Neural progenitor cell (in vitro differentiated cells): ENCODE measurements around the gene FOXN3. TPM values are rescaled to one million over a fixed set of nuclear protein-coding genes. Genes with fewer than 3 reads are reported as not detected.

Experiments used
- DNase-seq: peaks from one replicate; pipeline ENCODE4 v3.0.0-alpha.2; 2016; ENCODE audit warnings: low spot score
- H2AFZ ChIP-seq: fragments of 200-600 bp; sonication (generic); replicated peaks from 2 replicates; pipeline ENCODE4 v1.6.1; 2016; ENCODE audit warnings: antibody characterized with exemption
- H3F3A ChIP-seq: fragments of 200-600 bp; sonication (generic); 2 replicates; pipeline ENCODE4 v1.6.1; 2016; ENCODE audit warnings: antibody characterized with exemption, low read depth
- H3K27ac ChIP-seq: fragments of 200-600 bp; sonication (generic); 2 replicates; pipeline ENCODE4 v1.5.1; 2016; ENCODE audit warnings: mild to moderate bottlenecking
- H3K27me3 ChIP-seq: fragments of 200-600 bp; sonication (generic); 2 replicates; pipeline ENCODE4 v1.6.1; 2016; ENCODE audit warnings: mild to moderate bottlenecking, moderate library complexity
- H3K36me3 ChIP-seq: fragments of 200-600 bp; sonication (generic); 2 replicates; pipeline ENCODE4 v1.5.1; 2016
- H3K4me1 ChIP-seq: fragments of 200-600 bp; sonication (generic); 2 replicates; pipeline ENCODE4 v1.6.1; 2016; ENCODE audit warnings: mixed run types
- H3K4me2 ChIP-seq: fragments of 200-600 bp; sonication (generic); 2 replicates; pipeline ENCODE4 v1.6.1; 2016
- H3K4me3 ChIP-seq: fragments of 200-600 bp; sonication (generic); 2 replicates; pipeline ENCODE4 v1.5.1; 2016
- H3K79me2 ChIP-seq: fragments of 200-600 bp; sonication (generic); 2 replicates; pipeline ENCODE4 v1.6.1; 2016; ENCODE audit warnings: low read depth
- H3K9ac ChIP-seq: fragments of 200-600 bp; sonication (generic); 2 replicates; pipeline ENCODE4 v1.6.1; 2016
- H3K9me3 ChIP-seq: fragments of 200-600 bp; sonication (generic); 2 replicates; pipeline ENCODE4 v1.5.1; 2016; ENCODE audit warnings: low read depth
- H4K20me1 ChIP-seq: fragments of 200-600 bp; sonication (generic); 2 replicates; pipeline ENCODE4 v1.6.1; 2016; ENCODE audit warnings: low read depth
- H3K27ac Mint-ChIP-seq: 3 replicates; pipeline ENCODE4 v1.8.0; 2021; ENCODE audit warnings: mixed read lengths
- H3K27me3 Mint-ChIP-seq: 2 replicates; pipeline ENCODE4 v1.8.0; 2022; ENCODE audit warnings: low read depth, mild to moderate bottlenecking, inconsistent platforms, moderate library complexity, mixed read lengths; ENCODE audit not compliant: insufficient read depth
- H3K36me3 Mint-ChIP-seq: 3 replicates; pipeline ENCODE4 v1.8.0; 2021; ENCODE audit warnings: mixed read lengths
- H3K4me1 Mint-ChIP-seq: 3 replicates; pipeline ENCODE4 v1.8.0; 2021; ENCODE audit warnings: mixed read lengths
- H3K4me3 Mint-ChIP-seq: 3 replicates; pipeline ENCODE4 v1.8.0; 2021; ENCODE audit warnings: mild to moderate bottlenecking, moderate library complexity, mixed read lengths
- H3K9me3 Mint-ChIP-seq: 3 replicates; pipeline ENCODE4 v1.8.0; 2020; ENCODE audit warnings: mixed read lengths
- CTCF ChIP-seq: fragments of 200-600 bp; sonication (generic); IDR thresholded peaks from 2 replicates; pipeline ENCODE4 v1.5.1; 2017; ENCODE audit warnings: antibody characterized with exemption, mild to moderate bottlenecking
- EZH2 ChIP-seq: fragments of 200-600 bp; sonication (generic); IDR thresholded peaks from 2 replicates; pipeline ENCODE4 v1.6.1; 2017; ENCODE audit warnings: antibody characterized with exemption, mild to moderate bottlenecking, moderate library complexity
- EZH2phosphoT487 ChIP-seq: fragments of 200-600 bp; sonication (generic); IDR thresholded peaks from 2 replicates; pipeline ENCODE4 v1.6.1; 2017; ENCODE audit warnings: antibody characterized with exemption
- total RNA-seq: library from RNA; depleted of rRNA; stranded (reverse); fragments of >200 nt; gene quantifications from 2 replicates; pipeline ENCODE4 v1.2.3, GENCODE V29; 2015; ENCODE audit warnings: low replicate concordance

Gene FOXN3
- total RNA-seq, 1 donor from 2014 or later: 39.5 TPM

GRCh38 chr14:89416002-89416995 lies 734 bp downstream of the FOXN3 start:
- H3K79me2 ChIP-seq: peaks cover 57% of the 10 kb centered on the region
- DNase-seq: peak; percentile 93
- no peaks in the 10 kb centered on the region for H3K9me3 ChIP-seq
- H3K27me3 ChIP-seq: no peaks in the 10 kb centered on the region
- H3K27ac ChIP-seq: no peak overlapping the region
- H2AFZ ChIP-seq: peak overlapping the region; percentile 58
- peaks cover 8% of the 10 kb centered on the region for H3K9me3 Mint-ChIP-seq
- H3K4me2 ChIP-seq: peak overlapping the region; percentile 77
- H3K27ac Mint-ChIP-seq: peak overlapping the region; percentile 95
- H4K20me1 ChIP-seq: peaks cover 11% of the 10 kb centered on the region
- peak overlapping the region; percentile 97 for H3K4me3 Mint-ChIP-seq
- H3F3A ChIP-seq: no peaks in the 10 kb centered on the region
- peak overlapping the region; percentile 52 for H3K9ac ChIP-seq
- TF ChIP-seq EZH2: no peak
- no peak for TF ChIP-seq EZH2phosphoT487
- no peak for TF ChIP-seq CTCF
- H3K4me1 ChIP-seq: no peaks in the 10 kb centered on the region
- peaks cover 18% of the 10 kb centered on the region for H3K36me3 Mint-ChIP-seq
- H3K4me1 Mint-ChIP-seq: peaks cover 25% of the 10 kb centered on the region
- H3K27me3 Mint-ChIP-seq: peaks cover 7% of the 10 kb centered on the region
- peak overlapping the region; percentile 93 for H3K4me3 ChIP-seq
- H3K36me3 ChIP-seq: peaks cover 3% of the 10 kb centered on the region

GRCh38 chr14:89415159-89415558 lies 1.9 kb downstream of the FOXN3 start:
- Mint-ChIP-seq H3K4me1 (peaks cover 28% of the 10 kb centered on the region), H3K36me3 (peaks cover 28% of the 10 kb centered on the region), H3K9me3 (peaks cover 11% of the 10 kb centered on the region), H3K27ac (peak overlapping the region; percentile 66), H3K4me3 (peak overlapping the region; percentile 97), H3K27me3 (peaks cover 9% of the 10 kb centered on the region)
- DNase-seq: no peak
- Histone ChIP-seq H3K36me3 (peaks cover 5% of the 10 kb centered on the region), H3F3A (no peaks in the 10 kb centered on the region), H3K9me3 (no peaks in the 10 kb centered on the region), H3K4me3 (peak overlapping the region; percentile 93), H3K4me1 (peaks cover under 1% of the 10 kb centered on the region), H3K9ac (no peak overlapping the region), H3K27ac (no peak overlapping the region), H2AFZ (no peak overlapping the region), H4K20me1 (peaks cover 18% of the 10 kb centered on the region), H3K79me2 (peaks cover 69% of the 10 kb centered on the region), H3K27me3 (no peaks in the 10 kb centered on the region), H3K4me2 (peak overlapping the region; percentile 77)
- no peak for TF ChIP-seq CTCF
- TF ChIP-seq EZH2: no peak
- TF ChIP-seq EZH2phosphoT487: no peak

- H3K79me2 ChIP-seq: peaks cover 97% of the 10 kb centered on the region
- peaks cover 7% of the 10 kb centered on the region for H3K4me1 ChIP-seq
- H3K9me3 ChIP-seq: no peaks in the 10 kb centered on the region
- no peak overlapping the region for H3K27ac ChIP-seq
- H3K27me3 ChIP-seq: no peaks in the 10 kb centered on the region
- Mint-ChIP-seq H3K36me3 (peaks cover 36% of the 10 kb centered on the region), H3K4me1 (peaks cover 28% of the 10 kb centered on the region), H3K9me3 (peaks cover 11% of the 10 kb centered on the region), H3K27me3 (peaks cover 7% of the 10 kb centered on the region), H3K4me3 (no peak overlapping the region), H3K27ac (no peak overlapping the region)
- H3F3A ChIP-seq: no peaks in the 10 kb centered on the region
- no peak overlapping the region for H3K9ac ChIP-seq
- no peak for TF ChIP-seq EZH2phosphoT487
- TF ChIP-seq EZH2: no peak
- TF ChIP-seq CTCF: no peak
- H2AFZ ChIP-seq: no peak overlapping the region
- DNase-seq: no peak
- no peak overlapping the region for H3K4me3 ChIP-seq
- H3K36me3 ChIP-seq: peaks cover 5% of the 10 kb centered on the region
- peaks cover 47% of the 10 kb centered on the region for H4K20me1 ChIP-seq
- H3K4me2 ChIP-seq: no peak overlapping the region
These were observed 5.1 kb downstream of the FOXN3 start for GRCh38 chr14:89411976-89412375.
